Gastroesophageal sphincter (tissue), 4 donors: ENCODE results near the gene OSTN. TPM values are rescaled to one million over a fixed set of nuclear protein-coding genes. Genes with fewer than 3 reads are reported as not detected.

Experiments used
- ATAC-seq: fragments of 150-250 bp; one replicate; pipeline ENCODE4 v1.9.1; 2016; ENCODE audit warnings: mild to moderate bottlenecking, moderate library complexity
- H3K27ac ChIP-seq, 4 donors: fragments of 200-600 bp; sonication (generic) in 3 of 4; 1 replicate in 3 of 4; 2 replicates in 1 of 4; pipeline ENCODE4 v1.5.1; 2016 to 2019
- H3K27me3 ChIP-seq: fragments of 200-600 bp; sonication (generic); one replicate; pipeline ENCODE4 v1.5.1; 2019
- H3K36me3 ChIP-seq, 2 donors: fragments of 200-600 bp; sonication (generic); one replicate each; pipeline ENCODE4 v1.5.1; 2019; ENCODE audit warnings: control low read depth in 1 of 2
- H3K4me1 ChIP-seq, 3 donors: fragments of 200-600 bp; sonication (generic); 1 replicate in 2 of 3; 2 replicates in 1 of 3; pipeline ENCODE4 v1.5.1; 2016 to 2019; ENCODE audit warnings: control low read depth in 2 of 3
- H3K4me3 ChIP-seq, 2 donors: fragments of 200-600 bp; sonication (generic); one replicate each; pipeline ENCODE4 v1.5.1; 2019; ENCODE audit warnings: mild to moderate bottlenecking in 1 of 2, moderate library complexity in 1 of 2
- H3K9me3 ChIP-seq, 3 donors: fragments of 200-600 bp; sonication (generic); one replicate each; pipeline ENCODE4 v1.5.1; 2017 to 2019; ENCODE audit warnings: control low read depth in 2 of 3
- EP300 ChIP-seq: sonication (generic); formaldehyde crosslinking; IDR thresholded peaks from one replicate; pipeline ENCODE4 v1.6.1; 2017; ENCODE audit warnings: antibody characterized with exemption, mild to moderate bottlenecking
- POLR2A ChIP-seq, 2 donors: fragments of 450-650 bp; IDR thresholded peaks; one replicate each; pipeline ENCODE4 v1.6.1; 2017; ENCODE audit warnings: antibody characterized with exemption in 2 of 2, mild to moderate bottlenecking in 2 of 2, moderate library complexity in 1 of 2
- POLR2AphosphoS5 ChIP-seq: sonication (generic); formaldehyde crosslinking; IDR thresholded peaks from one replicate; pipeline ENCODE4 v1.6.1; 2017; ENCODE audit warnings: antibody characterized with exemption
- WGBS, 2 donors: methylation state at CpG; one replicate each; pipeline ENCODE4 v1.1.5; 2018; ENCODE audit warnings: low coverage in 1 of 2; 5-methylcytosine and 5-hydroxymethylcytosine counted together
- total RNA-seq, 4 donors: library from RNA; depleted of rRNA; stranded (reverse); fragments of >200 nt; gene quantifications; one replicate each; pipeline ENCODE4 v1.1.0, GENCODE V29; 2016
- TF ChIP-seq, protein P1 (sequence below), 4 experiments: fragments of 200-600 bp in 2 of 4; fragments of 450-650 bp in 2 of 4; sonication (generic) in 1 of 4; IDR thresholded peaks; one replicate each; pipeline ENCODE4 v1.5.1; 2017 to 2019; ENCODE audit warnings: antibody characterized with exemption in 4 of 4, mild to moderate bottlenecking in 2 of 4, moderate library complexity in 2 of 4

OSTN gene
- total RNA-seq, 4 donors from 2014 or later, result not detected

DNA sequence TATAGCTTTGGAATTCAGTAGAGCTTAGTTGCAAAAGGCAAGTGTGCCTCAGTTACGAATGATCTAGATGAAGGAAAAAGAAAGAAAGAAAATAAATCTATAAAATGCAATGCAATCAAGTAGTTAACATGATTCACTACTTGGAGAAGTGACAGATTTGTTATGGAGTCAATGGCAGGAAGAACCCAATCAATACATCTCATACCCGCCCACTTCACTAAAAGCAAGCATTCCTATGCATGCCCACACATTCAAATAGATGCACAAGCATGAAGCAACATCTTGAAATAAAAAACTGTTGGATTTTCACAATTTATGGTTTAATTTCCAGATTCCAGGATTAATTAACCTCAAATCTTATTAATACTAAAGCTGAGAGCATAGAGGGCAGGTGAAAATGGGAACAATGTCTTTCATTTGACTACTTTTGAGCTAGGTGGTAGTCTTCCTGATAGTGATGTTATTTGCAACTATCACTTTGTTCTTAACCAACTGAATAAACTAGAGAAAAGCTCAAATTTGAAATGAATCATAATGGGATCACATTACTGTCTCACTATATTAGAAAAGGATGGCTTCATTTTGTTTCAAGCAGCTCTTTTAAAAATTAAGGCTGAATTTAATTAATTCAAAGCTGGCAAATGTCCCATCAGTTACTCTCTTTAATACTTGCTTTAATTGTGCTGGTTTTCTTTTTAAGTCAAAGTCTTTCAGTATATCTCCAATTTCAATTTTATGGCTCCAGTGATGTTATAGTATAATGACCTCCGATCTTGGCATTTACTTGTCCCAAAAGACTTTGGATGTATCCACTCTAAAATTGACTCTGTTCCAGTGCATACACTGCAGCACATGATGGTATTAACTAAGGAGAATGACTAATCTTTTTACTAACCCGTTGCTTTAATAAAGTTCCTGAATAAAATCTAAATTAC lies 83.5 kb downstream of the OSTN start:
- H3K9me3 ChIP-seq, result no peaks in the 10 kb centered on the region
- H3K4me3 ChIP-seq, result no peak overlapping the region
- H3K4me1 ChIP-seq, result no peaks in the 10 kb centered on the region
- WGBS, 2 donors, result 53 to 77% methylated on average over 4 of the region's 4 CpGs
- ATAC-seq, result no peak
- H3K27me3 ChIP-seq, result no peaks in the 10 kb centered on the region
- no peak overlapping the region for H3K27ac ChIP-seq
- H3K36me3 ChIP-seq, result no peaks in the 10 kb centered on the region
- TF ChIP-seq POLR2AphosphoS5, result no peak
- no peak for TF ChIP-seq POLR2A (IDR thresholded peaks at IDR 0.05)
- TF ChIP-seq, protein P1, sequence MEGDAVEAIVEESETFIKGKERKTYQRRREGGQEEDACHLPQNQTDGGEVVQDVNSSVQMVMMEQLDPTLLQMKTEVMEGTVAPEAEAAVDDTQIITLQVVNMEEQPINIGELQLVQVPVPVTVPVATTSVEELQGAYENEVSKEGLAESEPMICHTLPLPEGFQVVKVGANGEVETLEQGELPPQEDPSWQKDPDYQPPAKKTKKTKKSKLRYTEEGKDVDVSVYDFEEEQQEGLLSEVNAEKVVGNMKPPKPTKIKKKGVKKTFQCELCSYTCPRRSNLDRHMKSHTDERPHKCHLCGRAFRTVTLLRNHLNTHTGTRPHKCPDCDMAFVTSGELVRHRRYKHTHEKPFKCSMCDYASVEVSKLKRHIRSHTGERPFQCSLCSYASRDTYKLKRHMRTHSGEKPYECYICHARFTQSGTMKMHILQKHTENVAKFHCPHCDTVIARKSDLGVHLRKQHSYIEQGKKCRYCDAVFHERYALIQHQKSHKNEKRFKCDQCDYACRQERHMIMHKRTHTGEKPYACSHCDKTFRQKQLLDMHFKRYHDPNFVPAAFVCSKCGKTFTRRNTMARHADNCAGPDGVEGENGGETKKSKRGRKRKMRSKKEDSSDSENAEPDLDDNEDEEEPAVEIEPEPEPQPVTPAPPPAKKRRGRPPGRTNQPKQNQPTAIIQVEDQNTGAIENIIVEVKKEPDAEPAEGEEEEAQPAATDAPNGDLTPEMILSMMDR (IDR thresholded peaks at IDR 0.05), result no peak
- TF ChIP-seq EP300, result no peak

DNA sequence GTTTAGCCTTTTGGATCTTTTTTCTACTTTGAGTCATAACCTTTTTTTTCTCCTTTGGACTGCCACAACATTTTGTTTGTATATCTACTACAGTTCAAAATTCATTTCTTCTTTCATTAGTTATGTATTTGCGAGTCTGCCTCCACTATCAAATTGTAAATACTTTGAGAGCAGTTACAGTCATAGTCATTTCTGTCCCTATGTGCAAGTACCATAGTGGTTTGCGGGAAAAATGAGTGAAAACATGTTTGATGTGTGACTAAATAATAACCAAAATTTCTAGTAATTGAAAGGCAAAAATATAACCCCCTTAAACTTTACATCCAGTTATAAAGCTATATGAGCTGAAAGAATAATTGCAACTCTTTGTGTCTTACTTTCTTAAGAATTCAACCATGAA lies 84.4 kb downstream of the OSTN start:
- no peak overlapping the region for H3K27ac ChIP-seq
- H3K36me3 ChIP-seq, result no peaks in the 10 kb centered on the region
- H3K9me3 ChIP-seq, result no peaks in the 10 kb centered on the region
- H3K27me3 ChIP-seq, result no peaks in the 10 kb centered on the region
- 89 to 100% methylated on average over 1 to 2 of the region's 2 CpGs for WGBS, 2 donors
- H3K4me3 ChIP-seq, result no peak overlapping the region
- ATAC-seq, result no peak
- no peaks in the 10 kb centered on the region for H3K4me1 ChIP-seq
- TF ChIP-seq EP300 (no peak), POLR2A (IDR thresholded peaks at IDR 0.05) (no peak), POLR2AphosphoS5 (no peak)
- TF ChIP-seq, protein P1 (IDR thresholded peaks at IDR 0.05), result no peak

DNA sequence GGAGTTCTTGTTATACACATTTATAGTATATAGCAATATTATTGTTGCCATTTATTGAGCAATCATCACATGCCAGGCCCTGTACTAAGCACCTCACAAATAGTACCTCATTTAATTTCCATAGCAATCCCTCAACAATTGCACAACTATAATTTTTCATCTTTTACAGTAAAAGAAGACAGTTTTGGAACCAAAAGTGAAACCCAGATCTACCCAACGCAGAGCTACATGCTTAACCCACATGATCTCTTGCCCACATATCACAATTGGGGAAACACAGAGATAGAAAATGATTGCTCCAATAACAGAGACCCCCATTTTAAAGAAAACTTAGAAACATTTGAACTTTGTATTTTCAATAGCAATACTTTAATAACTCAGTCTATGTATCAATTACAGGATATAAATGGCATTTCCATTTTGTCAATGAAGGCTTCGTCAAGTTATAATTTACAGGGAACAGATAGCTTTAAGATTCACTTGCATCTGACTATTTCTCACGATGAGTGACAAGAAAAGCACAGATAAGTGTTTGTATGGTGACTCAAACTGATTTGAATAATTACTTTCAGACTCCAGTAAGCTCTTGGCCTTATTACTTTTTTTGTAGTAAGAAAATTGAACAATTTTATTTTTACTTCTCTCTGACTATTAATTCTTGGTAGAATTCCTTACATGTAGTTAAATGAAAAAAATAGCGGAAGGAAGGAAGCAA lies 91.4 kb downstream of the OSTN start:
- TF ChIP-seq POLR2AphosphoS5, result no peak
- TF ChIP-seq POLR2A (IDR thresholded peaks at IDR 0.05), result no peak
- no peak for TF ChIP-seq EP300
- TF ChIP-seq, protein P1 (IDR thresholded peaks at IDR 0.05), result no peak
- H3K9me3 ChIP-seq, result no peaks in the 10 kb centered on the region
- no peak for ATAC-seq
- H3K27ac ChIP-seq, result no peak overlapping the region
- H3K4me1 ChIP-seq, result no peaks in the 10 kb centered on the region
- WGBS, 2 donors, result 60 to 62% methylated on average over 4 of the region's 4 CpGs
- no peaks in the 10 kb centered on the region for H3K36me3 ChIP-seq
- no peak overlapping the region for H3K4me3 ChIP-seq
- no peaks in the 10 kb centered on the region for H3K27me3 ChIP-seq

DNA sequence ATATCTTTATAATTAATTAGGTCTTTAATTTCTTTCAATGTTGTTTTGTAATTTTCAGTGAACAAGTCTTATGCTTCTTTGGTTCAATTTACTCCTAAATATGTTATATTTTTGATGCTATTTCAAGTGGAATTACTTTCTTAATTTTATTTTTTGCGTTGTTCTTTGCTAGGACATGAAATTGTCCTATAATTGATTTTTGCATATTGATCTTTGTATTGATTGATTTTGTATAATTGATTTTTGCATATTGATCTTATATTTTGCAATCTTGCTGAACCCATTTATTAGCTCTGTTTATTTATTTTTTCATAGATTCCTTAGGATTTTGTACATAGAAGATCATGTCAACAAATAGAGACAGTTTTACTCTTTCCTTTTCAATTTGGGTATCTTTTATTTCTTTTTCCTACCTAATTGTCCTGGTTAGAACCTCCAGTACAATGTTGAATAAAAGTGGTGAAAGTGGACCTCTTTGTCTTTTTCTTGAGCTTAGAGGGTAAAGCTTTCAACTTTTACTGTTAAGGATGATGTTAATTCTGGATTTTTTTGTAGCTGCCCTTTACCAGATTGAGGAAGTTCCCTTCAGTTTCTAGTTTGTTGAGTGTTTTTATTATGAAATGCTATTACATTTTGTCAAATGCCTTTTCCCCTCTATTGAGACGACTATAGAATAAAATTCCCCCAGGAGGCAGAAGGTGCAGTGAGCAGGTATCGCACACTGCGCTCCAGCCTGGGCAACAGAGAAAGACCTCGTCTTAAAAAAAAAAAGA lies 93.4 kb downstream of the OSTN start:
- Histone ChIP-seq H3K4me3 (no peak overlapping the region), H3K4me1 (no peaks in the 10 kb centered on the region), H3K27ac (no peak overlapping the region), H3K27me3 (no peaks in the 10 kb centered on the region), H3K9me3 (no peaks in the 10 kb centered on the region), H3K36me3 (no peaks in the 10 kb centered on the region)
- TF ChIP-seq POLR2AphosphoS5 (no peak), POLR2A (IDR thresholded peaks at IDR 0.05) (no peak), EP300 (no peak)
- TF ChIP-seq, protein P1 (IDR thresholded peaks at IDR 0.05), result no peak
- ATAC-seq, result no peak
- WGBS, 2 donors, result 73 to 88% methylated on average over 5 of the region's 5 CpGs
